ENCODE results near the gene WDR46. TPM values are rescaled to one million over a fixed set of nuclear protein-coding genes. Genes with fewer than 3 reads are reported as not detected.

The WDR46 gene
- total RNA-seq, 1 donor from 2014 or later = 117 TPM

DNA sequence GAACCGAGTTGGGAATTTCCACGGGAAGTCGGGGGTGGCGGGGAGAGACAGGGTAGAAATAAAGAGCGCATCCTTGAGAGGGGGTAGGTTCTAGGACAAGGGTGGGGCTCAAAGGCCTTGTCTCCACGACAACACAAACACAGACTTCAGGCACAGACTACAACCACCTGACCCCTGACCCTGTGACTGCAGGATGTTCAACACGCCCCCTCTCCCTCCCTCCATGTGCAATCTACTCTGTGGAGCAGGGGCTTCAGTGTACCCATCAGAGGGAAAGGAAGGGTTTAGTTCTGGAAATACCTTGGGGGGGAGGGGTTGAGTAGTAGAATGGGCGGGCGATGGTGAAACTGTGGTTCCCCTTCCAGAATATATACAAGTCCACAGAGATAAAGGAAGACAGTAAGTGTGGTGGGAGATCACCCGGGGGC lies 25.5 kb upstream of the WDR46 start:
- CTCF ChIA-PET = no interaction called here
- Mint-ChIP-seq H3K4me1 (peaks cover 73% of the 10 kb centered on the region), H3K36me3 (ENCODE audit: low read depth) (peaks cover 65% of the 10 kb centered on the region)

GRCh38 chr6:33313709-33314514 lies 24.9 kb upstream of the WDR46 start, which contains the start of gene TAPBP:
Gene TAPBP, minus strand, starts transcription at chr6:33314078. Its CDS starts 37 bp downstream, at chr6:33314041.
- H3K36me3 Mint-ChIP-seq (ENCODE audit: low read depth) = peaks cover 62% of the 10 kb centered on the region
- intact Hi-C loops (cut with micrococcal nuclease) = loop anchor here (1.0 to 5.0 kb wide), 10 partner anchors 9 to 372 kb away; partner anchors contain the start of genes B3GALT4, CUTA, HLA-DMB and KIFC1

More for the DNA sequence above, 25.5 kb upstream of the WDR46 start:
- Mint-ChIP-seq H3K4me3 (peak overlapping the region; percentile 99), H3K27ac (peak overlapping the region; percentile 97), H3K9me3 (no peaks in the 10 kb centered on the region), H3K27me3 (no peaks in the 10 kb centered on the region)
- TF ChIP-seq, protein P1, sequence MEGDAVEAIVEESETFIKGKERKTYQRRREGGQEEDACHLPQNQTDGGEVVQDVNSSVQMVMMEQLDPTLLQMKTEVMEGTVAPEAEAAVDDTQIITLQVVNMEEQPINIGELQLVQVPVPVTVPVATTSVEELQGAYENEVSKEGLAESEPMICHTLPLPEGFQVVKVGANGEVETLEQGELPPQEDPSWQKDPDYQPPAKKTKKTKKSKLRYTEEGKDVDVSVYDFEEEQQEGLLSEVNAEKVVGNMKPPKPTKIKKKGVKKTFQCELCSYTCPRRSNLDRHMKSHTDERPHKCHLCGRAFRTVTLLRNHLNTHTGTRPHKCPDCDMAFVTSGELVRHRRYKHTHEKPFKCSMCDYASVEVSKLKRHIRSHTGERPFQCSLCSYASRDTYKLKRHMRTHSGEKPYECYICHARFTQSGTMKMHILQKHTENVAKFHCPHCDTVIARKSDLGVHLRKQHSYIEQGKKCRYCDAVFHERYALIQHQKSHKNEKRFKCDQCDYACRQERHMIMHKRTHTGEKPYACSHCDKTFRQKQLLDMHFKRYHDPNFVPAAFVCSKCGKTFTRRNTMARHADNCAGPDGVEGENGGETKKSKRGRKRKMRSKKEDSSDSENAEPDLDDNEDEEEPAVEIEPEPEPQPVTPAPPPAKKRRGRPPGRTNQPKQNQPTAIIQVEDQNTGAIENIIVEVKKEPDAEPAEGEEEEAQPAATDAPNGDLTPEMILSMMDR (IDR thresholded peaks at IDR 0.05) = no peak
- POLR2A ChIA-PET = interaction anchor here (0.6 to 6.0 kb wide), 6 partner anchors 12 to 37 kb away, joined by 3 to 80 read pairs (median 28); partner anchors contain the start of genes B3GALT4, PFDN6, RGL2 and WDR46
- DNase-seq (peak; percentile 52), ATAC-seq (ENCODE audit: low read depth) (peak; percentile 38)
- intact Hi-C loops (cut with micrococcal nuclease) = loop anchor here (1.0 to 5.0 kb wide), 9 partner anchors 9 to 372 kb away; partner anchors contain the start of genes CUTA, HLA-DMB, KIFC1 and VPS52

DNA sequence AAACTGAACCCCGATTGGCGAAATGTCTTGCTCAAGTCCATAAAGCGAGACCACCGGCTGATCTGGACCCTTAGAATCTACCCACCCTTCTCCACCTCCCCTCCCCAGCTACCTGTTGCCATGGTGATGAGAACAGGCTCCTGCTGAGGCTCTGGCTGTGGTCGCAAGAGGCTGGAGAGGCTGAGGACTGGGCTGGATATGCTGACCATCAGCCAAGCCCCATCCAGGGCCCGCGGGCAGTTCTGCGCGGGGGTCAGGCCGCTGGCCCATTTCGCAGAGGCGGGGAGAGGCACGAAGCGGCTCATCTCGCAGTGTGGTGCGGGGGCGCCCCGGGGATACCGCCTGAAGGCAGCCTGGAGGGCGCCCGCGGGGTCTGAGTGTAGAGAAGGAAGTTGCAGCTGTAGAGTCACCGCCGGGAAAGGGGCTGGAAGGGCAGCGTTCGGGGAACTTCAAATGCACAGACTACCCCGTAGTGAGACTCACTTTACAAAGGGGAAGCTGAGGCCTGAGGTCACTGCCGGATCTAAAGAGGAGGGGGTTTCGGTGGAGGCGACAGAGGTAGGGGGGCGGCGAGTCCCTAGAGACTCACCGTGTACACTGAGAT lies 24.2 kb upstream of the WDR46 start:
- H3K27ac Mint-ChIP-seq = peak overlapping the region; percentile 97

More at GRCh38 chr6:33313709-33314514, 24.9 kb upstream of the WDR46 start, which contains the start of gene TAPBP:
- CTCF ChIA-PET = interaction anchor here (1.2 to 2.8 kb wide), 4 partner anchors 13 to 37 kb away, joined by 4 to 17 read pairs (median 10); partner anchors contain the start of genes B3GALT4 and RGL2
- POLR2A ChIA-PET = interaction anchor here (0.6 to 6.0 kb wide), 21 partner anchors 7 to 460 kb away, joined by 3 to 80 read pairs (median 4); partner anchors contain the start of genes B3GALT4, HLA-DPA1, PFDN6 and PSMB9
- Mint-ChIP-seq H3K27me3 (no peaks in the 10 kb centered on the region), H3K27ac (peak within 1 kb of the TSS; percentile 97), H3K4me3 (peak within 1 kb of the TSS; percentile 99), H3K9me3 (no peaks in the 10 kb centered on the region), H3K4me1 (peaks cover 69% of the 10 kb centered on the region)
- TF ChIP-seq, protein P1 (IDR thresholded peaks at IDR 0.05) = no peak
- ATAC-seq (ENCODE audit: low read depth) (peak; percentile 56), DNase-seq (peak; percentile 78)

GRCh38 chr6:33312361-33313104 lies 23.5 kb upstream of the WDR46 start:
- Mint-ChIP-seq H3K27me3 (no peaks in the 10 kb centered on the region), H3K4me3 (peak overlapping the region; percentile 99), H3K4me1 (peaks cover 65% of the 10 kb centered on the region), H3K36me3 (ENCODE audit: low read depth) (peaks cover 61% of the 10 kb centered on the region), H3K9me3 (no peaks in the 10 kb centered on the region), H3K27ac (peak overlapping the region; percentile 97)
- ChIA-PET POLR2A (interaction anchor here (0.6 to 6.0 kb wide), 25 partner anchors 9 to 1110 kb away, joined by 3 to 80 read pairs (median 4); partner anchors contain the start of genes B3GALT4, CUTA, PFDN6 and PSMB9), CTCF (interaction anchor here (0.9 to 2.8 kb wide), 5 partner anchors 11 to 36 kb away, joined by 3 to 17 read pairs (median 9); partner anchors contain the start of genes B3GALT4 and RGL2)
- peak; percentile 63 for DNase-seq
- intact Hi-C loops (cut with micrococcal nuclease) = loop anchor here (1.0 to 5.0 kb wide), 4 partner anchors 36 to 370 kb away; partner anchors contain the start of genes B3GALT4 and HLA-DMB
- peak; percentile 25 for ATAC-seq (ENCODE audit: low read depth)
- TF ChIP-seq, protein P1 (IDR thresholded peaks at IDR 0.05) = no peak

More for the DNA sequence above, 24.2 kb upstream of the WDR46 start:
- ChIA-PET CTCF (interaction anchor here (0.9 to 2.8 kb wide), 5 partner anchors 12 to 36 kb away, joined by 3 to 17 read pairs (median 9); partner anchors contain the start of genes B3GALT4 and RGL2), POLR2A (interaction anchor here (0.7 to 6.0 kb wide), 25 partner anchors 8 to 460 kb away, joined by 3 to 80 read pairs (median 4); partner anchors contain the start of genes B3GALT4, CUTA, HLA-DPA1 and PFDN6)
- intact Hi-C loops (cut with micrococcal nuclease) = loop anchor here (2.0 to 5.0 kb wide), 3 partner anchors 36 to 371 kb away; partner anchors contain the start of genes B3GALT4 and HLA-DMB
- Mint-ChIP-seq H3K9me3 (no peaks in the 10 kb centered on the region), H3K4me1 (peaks cover 69% of the 10 kb centered on the region), H3K27me3 (no peaks in the 10 kb centered on the region), H3K36me3 (ENCODE audit: low read depth) (peaks cover 62% of the 10 kb centered on the region), H3K4me3 (peak overlapping the region; percentile 99)
- TF ChIP-seq, protein P1 (IDR thresholded peaks at IDR 0.05) = no peak
- ATAC-seq (ENCODE audit: low read depth) (peak; percentile 5), DNase-seq (peak; percentile 54)
